ENCODE data around the gene RNF130. TPM values are rescaled to one million over a fixed set of nuclear protein-coding genes. Genes with fewer than 3 reads are reported as not detected.

The RNF130 gene
- total RNA-seq, 1 donor from 2014 or later, result 29.8 TPM

- peaks cover 21% of the 10 kb centered on the region for H3K36me3 Mint-ChIP-seq (ENCODE audit: low read depth, unreplicated experiment)
- no peak overlapping the region for H3K27ac Mint-ChIP-seq (ENCODE audit: unreplicated experiment)
- H3K4me1 Mint-ChIP-seq (ENCODE audit: low read depth, unreplicated experiment), result no peaks in the 10 kb centered on the region
- no peak overlapping the region for H2AFZ ChIP-seq (ENCODE audit: low read depth, low read length)
- no peak overlapping the region for H3K4me3 ChIP-seq (ENCODE audit: insufficient read depth, low read depth, low read length)
- no peak overlapping the region for H3K4me2 ChIP-seq (ENCODE audit: low read length)
- H3K4me3 Mint-ChIP-seq (ENCODE audit: unreplicated experiment), result no peak overlapping the region
- no peak overlapping the region for H3K9ac ChIP-seq (ENCODE audit: low read length)
- FAIRE-seq (no peak), DNase-seq (ENCODE audit: low read depth) (no peak)
- no peaks in the 10 kb centered on the region for H3K79me2 ChIP-seq (ENCODE audit: insufficient read depth, low read length)
- TF ChIP-seq CTCF (IDR thresholded peaks at IDR 0.05; ENCODE audit: insufficient read depth, low read depth, low read length), result no peak
- H3K36me3 ChIP-seq (ENCODE audit: insufficient read depth, low read length), result no peaks in the 10 kb centered on the region
- H3K9me3 Mint-ChIP-seq (ENCODE audit: unreplicated experiment), result peaks cover 4% of the 10 kb centered on the region
- no peaks in the 10 kb centered on the region for H3K27me3 ChIP-seq (ENCODE audit: insufficient read depth, low read length)
- H3K9me3 ChIP-seq (ENCODE audit: insufficient read depth, low read depth, low read length), result no peaks in the 10 kb centered on the region
- H3K27ac ChIP-seq (ENCODE audit: low read depth, low read length), result no peak overlapping the region
- no peaks in the 10 kb centered on the region for H3K4me1 ChIP-seq (ENCODE audit: insufficient read depth, low read length)
- H3K27me3 Mint-ChIP-seq (ENCODE audit: low read depth, unreplicated experiment), result no peaks in the 10 kb centered on the region
- peaks cover 3% of the 10 kb centered on the region for H4K20me1 ChIP-seq (ENCODE audit: insufficient read depth, low read length)
These were observed 115.9 kb downstream of the RNF130 start for GRCh38 chr5:179955630-179956029.

- Mint-ChIP-seq H3K4me1 (ENCODE audit: low read depth, unreplicated experiment) (no peaks in the 10 kb centered on the region), H3K9me3 (ENCODE audit: unreplicated experiment) (peaks cover 4% of the 10 kb centered on the region), H3K4me3 (ENCODE audit: unreplicated experiment) (no peak overlapping the region), H3K36me3 (ENCODE audit: low read depth, unreplicated experiment) (peaks cover 21% of the 10 kb centered on the region), H3K27ac (ENCODE audit: unreplicated experiment) (no peak overlapping the region), H3K27me3 (ENCODE audit: low read depth, unreplicated experiment) (no peaks in the 10 kb centered on the region)
- Histone ChIP-seq H3K4me1 (ENCODE audit: insufficient read depth, low read length) (no peaks in the 10 kb centered on the region), H3K9ac (ENCODE audit: low read length) (no peak overlapping the region), H3K36me3 (ENCODE audit: insufficient read depth, low read length) (no peaks in the 10 kb centered on the region), H2AFZ (ENCODE audit: low read depth, low read length) (no peak overlapping the region), H3K4me3 (ENCODE audit: insufficient read depth, low read depth, low read length) (no peak overlapping the region), H3K9me3 (ENCODE audit: insufficient read depth, low read depth, low read length) (no peaks in the 10 kb centered on the region), H3K4me2 (ENCODE audit: low read length) (no peak overlapping the region), H4K20me1 (ENCODE audit: insufficient read depth, low read length) (peaks cover 3% of the 10 kb centered on the region), H3K79me2 (ENCODE audit: insufficient read depth, low read length) (no peaks in the 10 kb centered on the region), H3K27me3 (ENCODE audit: insufficient read depth, low read length) (no peaks in the 10 kb centered on the region), H3K27ac (ENCODE audit: low read depth, low read length) (no peak overlapping the region)
- FAIRE-seq (no peak), DNase-seq (ENCODE audit: low read depth) (no peak)
- TF ChIP-seq EZH2 (IDR thresholded peaks at IDR 0.05; ENCODE audit: insufficient read depth, low read length) (no peak), CTCF (IDR thresholded peaks at IDR 0.05; ENCODE audit: insufficient read depth, low read depth, low read length) (no peak)
These were observed 116.5 kb downstream of the RNF130 start for GRCh38 chr5:179955062-179955461.

GRCh38 chr5:179954434-179954833 lies 117.1 kb downstream of the RNF130 start:
- peaks cover 21% of the 10 kb centered on the region for H3K36me3 Mint-ChIP-seq (ENCODE audit: low read depth, unreplicated experiment)
- FAIRE-seq, result no peak

More at GRCh38 chr5:179954434-179954833, 117.1 kb downstream of the RNF130 start:
- Mint-ChIP-seq H3K4me3 (ENCODE audit: unreplicated experiment) (no peak overlapping the region), H3K27ac (ENCODE audit: unreplicated experiment) (no peak overlapping the region), H3K27me3 (ENCODE audit: low read depth, unreplicated experiment) (no peaks in the 10 kb centered on the region), H3K9me3 (ENCODE audit: unreplicated experiment) (peaks cover 4% of the 10 kb centered on the region), H3K4me1 (ENCODE audit: low read depth, unreplicated experiment) (no peaks in the 10 kb centered on the region)
- no peaks in the 10 kb centered on the region for H3K79me2 ChIP-seq (ENCODE audit: insufficient read depth, low read length)
- H3K9ac ChIP-seq (ENCODE audit: low read length), result no peak overlapping the region
- H3K4me3 ChIP-seq (ENCODE audit: insufficient read depth, low read depth, low read length), result no peak overlapping the region
- H3K27me3 ChIP-seq (ENCODE audit: insufficient read depth, low read length), result no peaks in the 10 kb centered on the region
- no peak overlapping the region for H3K4me2 ChIP-seq (ENCODE audit: low read length)
- no peaks in the 10 kb centered on the region for H3K36me3 ChIP-seq (ENCODE audit: insufficient read depth, low read length)
- H4K20me1 ChIP-seq (ENCODE audit: insufficient read depth, low read length), result peaks cover 3% of the 10 kb centered on the region
- H2AFZ ChIP-seq (ENCODE audit: low read depth, low read length), result no peak overlapping the region
- TF ChIP-seq EZH2 (IDR thresholded peaks at IDR 0.05; ENCODE audit: insufficient read depth, low read length) (no peak), CTCF (IDR thresholded peaks at IDR 0.05; ENCODE audit: insufficient read depth, low read depth, low read length) (no peak)
- H3K4me1 ChIP-seq (ENCODE audit: insufficient read depth, low read length), result no peaks in the 10 kb centered on the region
- no peak overlapping the region for H3K27ac ChIP-seq (ENCODE audit: low read depth, low read length)
- no peaks in the 10 kb centered on the region for H3K9me3 ChIP-seq (ENCODE audit: insufficient read depth, low read depth, low read length)
- DNase-seq (ENCODE audit: low read depth), result peak; percentile 4

All from astrocyte (in vitro differentiated cells and primary cell).